GM12801 (cell line): ENCODE measurements around the gene DSG2.

Source experiments
- CTCF ChIP-seq: IDR thresholded peaks from one replicate; pipeline ENCODE4 v1.5.1; 2011; ENCODE audit warnings: control low read depth; ENCODE audit not compliant: insufficient read length; ENCODE audit errors: extremely low read depth

DSG2 gene

GRCh38 chr18:31558567-31558966, 60.6 kb downstream of the DSG2 start:
- TF ChIP-seq CTCF = no peak

GRCh38 chr18:31562726-31563125, 64.7 kb downstream of the DSG2 start:
- TF ChIP-seq CTCF = no peak

- no peak for TF ChIP-seq CTCF
These were observed 65.8 kb downstream of the DSG2 start for GRCh38 chr18:31563778-31564177.

- TF ChIP-seq CTCF = no peak
These were observed 67.4 kb downstream of the DSG2 start for GRCh38 chr18:31565345-31565744.

- TF ChIP-seq CTCF = no peak
These were observed 68.0 kb downstream of the DSG2 start for GRCh38 chr18:31565782-31566512.

- no peak for TF ChIP-seq CTCF
These were observed 68.8 kb downstream of the DSG2 start for GRCh38 chr18:31566576-31567306.

GRCh38 chr18:31572368-31572767, 74.4 kb downstream of the DSG2 start:
- TF ChIP-seq CTCF = no peak
